Type B pancreatic cell (in vitro differentiated cells): ENCODE data around the gene PMEPA1. TPM values are rescaled to one million over a fixed set of nuclear protein-coding genes. Genes with fewer than 3 reads are reported as not detected.
"Not testable (repeated sequence)": the region's sequence is repeated elsewhere in the genome, so short reads cannot be mapped to it uniquely, and the experiment has no call there.

ENCODE experiments used
- DNase-seq: peaks from one replicate; pipeline ENCODE4 v3.0.0; 2021; ENCODE audit warnings: mixed read lengths; ENCODE audit not compliant: unreplicated experiment; ENCODE audit errors: extremely low spot score
- H3K27ac Mint-ChIP-seq: 2 replicates; pipeline ENCODE4 v1.8.0; 2021; ENCODE audit warnings: mild to moderate bottlenecking, mixed read lengths
- H3K27me3 Mint-ChIP-seq: 2 replicates; pipeline ENCODE4 v1.8.0; 2021; ENCODE audit warnings: mixed read lengths
- H3K36me3 Mint-ChIP-seq: 2 replicates; pipeline ENCODE4 v1.8.0; 2021; ENCODE audit warnings: mixed read lengths
- H3K4me1 Mint-ChIP-seq: one replicate; pipeline ENCODE4 v1.8.0; 2021; ENCODE audit warnings: mixed read lengths; ENCODE audit not compliant: unreplicated experiment
- H3K4me3 Mint-ChIP-seq: 2 replicates; pipeline ENCODE4 v1.8.0; 2021; ENCODE audit warnings: mild to moderate bottlenecking, mixed read lengths
- H3K9me3 Mint-ChIP-seq: 2 replicates; pipeline ENCODE4 v1.8.0; 2021; ENCODE audit warnings: mixed read lengths
- CTCF ChIP-seq: fragments of 200-600 bp; sonication (generic); conservative IDR thresholded peaks from 2 replicates; pipeline ENCODE4 v1.5.0; 2021; ENCODE audit warnings: antibody characterized with exemption, mild to moderate bottlenecking
- total RNA-seq: library from RNA; stranded (reverse); gene quantifications from 2 replicates; pipeline ENCODE4 v1.2.1, GENCODE V29; 2021; ENCODE audit warnings: low replicate concordance

PMEPA1 gene
- total RNA-seq, 1 donor from 2014 or later, result 8.8 TPM

DNA sequence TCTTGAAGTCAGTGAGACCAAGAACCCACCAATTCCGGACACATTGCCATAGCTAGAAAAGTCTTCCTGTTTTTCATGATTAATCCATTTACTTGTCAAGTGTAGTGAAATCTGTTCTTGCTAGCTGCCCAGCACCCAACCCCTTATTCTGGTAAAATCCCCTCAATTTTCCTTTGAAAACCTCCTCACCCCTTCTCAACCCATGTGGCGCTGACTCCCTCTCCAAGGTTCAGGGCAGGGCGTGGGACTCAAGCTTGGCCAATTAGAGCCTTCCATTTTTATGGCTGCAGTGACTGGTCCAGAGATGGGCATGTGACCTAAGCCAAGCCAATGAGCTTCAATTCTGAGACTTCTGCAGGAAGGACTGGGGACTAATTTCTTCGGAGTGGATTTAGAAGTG, 79.8 kb downstream of the PMEPA1 start:
- Mint-ChIP-seq H3K36me3 (no peaks in the 10 kb centered on the region), H3K27me3 (peaks cover 8% of the 10 kb centered on the region)

GRCh38 chr20:57629491-57629901, 80.3 kb downstream of the PMEPA1 start:
- not testable (repeated sequence) for H3K36me3 Mint-ChIP-seq, H3K4me1 Mint-ChIP-seq, DNase-seq, H3K27me3 Mint-ChIP-seq, H3K27ac Mint-ChIP-seq, H3K4me3 Mint-ChIP-seq, H3K9me3 Mint-ChIP-seq

More for the DNA sequence above, 79.8 kb downstream of the PMEPA1 start:
- Mint-ChIP-seq H3K9me3 (peaks cover 4% of the 10 kb centered on the region), H3K4me1 (peaks cover 4% of the 10 kb centered on the region), H3K27ac (no peak overlapping the region), H3K4me3 (no peak overlapping the region)
- no peak for TF ChIP-seq CTCF
- DNase-seq, result no peak

- not testable (repeated sequence) for H3K36me3 Mint-ChIP-seq, H3K9me3 Mint-ChIP-seq, H3K4me1 Mint-ChIP-seq, H3K27me3 Mint-ChIP-seq, H3K27ac Mint-ChIP-seq, H3K4me3 Mint-ChIP-seq
- peak; percentile 62 for DNase-seq
Measured at GRCh38 chr20:57628962-57629308, 80.9 kb downstream of the PMEPA1 start.

DNA sequence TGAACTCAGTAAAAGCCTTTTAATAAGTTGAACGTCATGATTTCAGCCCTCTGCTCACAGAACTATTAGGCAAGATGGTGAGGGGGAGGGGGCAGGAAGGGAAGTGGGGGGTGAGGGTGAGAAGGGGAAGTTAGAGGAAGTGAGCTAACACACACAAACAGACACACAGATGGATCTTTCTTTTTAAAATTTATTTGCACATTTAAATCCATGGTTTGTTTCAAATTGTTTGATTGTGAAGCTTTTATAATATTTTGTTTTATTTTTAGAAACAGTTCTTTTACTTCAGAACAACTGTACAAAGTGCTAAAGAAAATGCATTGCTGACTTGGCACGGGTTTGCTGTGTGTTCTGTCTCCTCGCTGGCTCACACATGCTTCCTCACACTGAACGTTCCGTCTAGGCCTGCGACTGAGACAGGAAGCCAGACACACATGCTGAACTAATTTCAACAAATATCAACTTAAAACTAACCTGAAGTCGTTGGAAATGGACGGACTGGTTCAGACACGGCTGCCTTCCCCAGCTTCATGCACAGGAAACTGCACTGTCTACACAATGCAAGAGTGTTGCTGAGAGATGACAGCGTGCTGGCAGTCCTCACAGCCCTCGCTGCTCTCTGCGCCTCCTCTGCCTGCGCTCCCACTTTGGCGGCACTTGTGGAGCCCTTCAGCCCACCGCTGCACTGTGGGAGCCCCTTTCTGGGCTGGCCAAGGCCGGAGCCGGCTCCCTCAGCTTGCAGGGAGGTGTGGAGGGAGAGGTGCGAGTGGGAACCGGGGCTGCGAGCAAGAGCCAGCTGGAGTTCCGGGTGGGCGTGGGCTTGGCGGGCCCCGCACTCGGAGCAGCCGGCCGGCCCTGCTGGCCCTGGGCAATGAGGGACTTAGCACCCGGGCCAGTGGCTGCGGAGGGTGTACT, 81.5 kb downstream of the PMEPA1 start:
- no peak overlapping the region for H3K4me3 Mint-ChIP-seq
- H3K27ac Mint-ChIP-seq, result no peak overlapping the region
- H3K27me3 Mint-ChIP-seq, result peaks cover 5% of the 10 kb centered on the region
- H3K9me3 Mint-ChIP-seq, result peaks cover 6% of the 10 kb centered on the region
- DNase-seq, result no peak
- no peaks in the 10 kb centered on the region for H3K36me3 Mint-ChIP-seq
- TF ChIP-seq CTCF, result no peak
- H3K4me1 Mint-ChIP-seq, result peaks cover 8% of the 10 kb centered on the region

GRCh38 chr20:57627339-57627738, 82.5 kb downstream of the PMEPA1 start:
- no peak overlapping the region for H3K27ac Mint-ChIP-seq
- H3K4me3 Mint-ChIP-seq, result no peak overlapping the region
- peaks cover 13% of the 10 kb centered on the region for H3K4me1 Mint-ChIP-seq
- H3K36me3 Mint-ChIP-seq, result no peaks in the 10 kb centered on the region
- peaks cover 5% of the 10 kb centered on the region for H3K27me3 Mint-ChIP-seq
- no peak for TF ChIP-seq CTCF
- DNase-seq, result no peak
- peaks cover 6% of the 10 kb centered on the region for H3K9me3 Mint-ChIP-seq

- H3K27ac Mint-ChIP-seq, result no peak overlapping the region
- H3K4me3 Mint-ChIP-seq, result no peak overlapping the region
- no peaks in the 10 kb centered on the region for H3K36me3 Mint-ChIP-seq
- H3K4me1 Mint-ChIP-seq, result peaks cover 17% of the 10 kb centered on the region
- TF ChIP-seq CTCF, result no peak
- peaks cover 6% of the 10 kb centered on the region for H3K9me3 Mint-ChIP-seq
- DNase-seq, result no peak
- H3K27me3 Mint-ChIP-seq, result peaks cover 5% of the 10 kb centered on the region
Measured at GRCh38 chr20:57625978-57626377, 83.8 kb downstream of the PMEPA1 start.
